Sigmoid colon (tissue), 7 donors: Measurements from ENCODE around the gene NUP62. TPM values are rescaled to one million over a fixed set of nuclear protein-coding genes. Genes with fewer than 3 reads are reported as not detected.

Experiments
- DNase-seq: peaks from one replicate; pipeline ENCODE4 v3.0.0-alpha.2; 2019
- H3K27ac ChIP-seq, 4 donors: fragments of 200-600 bp; sonication (generic); one replicate each; pipeline ENCODE4 v1.5.1; 2016 to 2019; ENCODE audit warnings: mild to moderate bottlenecking in 1 of 4
- H3K27me3 ChIP-seq, 3 donors: fragments of 200-600 bp; sonication (generic); one replicate each; pipeline ENCODE4 v1.5.1; 2019; ENCODE audit warnings: mild to moderate bottlenecking in 1 of 3
- H3K36me3 ChIP-seq, 4 donors: fragments of 200-600 bp; sonication (generic); one replicate each; pipeline ENCODE4 v1.5.1; 2016 to 2019
- H3K4me1 ChIP-seq, 4 donors: fragments of 200-600 bp; sonication (generic); one replicate each; pipeline ENCODE4 v1.5.1; 2017 to 2019
- H3K4me3 ChIP-seq, 4 donors: fragments of 200-600 bp; sonication (generic); one replicate each; pipeline ENCODE4 v1.5.1; 2017 to 2019; ENCODE audit warnings: mild to moderate bottlenecking in 2 of 4, moderate library complexity in 1 of 4
- H3K9me3 ChIP-seq, 4 donors: fragments of 200-600 bp in 3 of 4; sonication (generic) in 3 of 4; one replicate each; pipeline versions ENCODE4 v1.5.1 to v1.6.1; 2013 to 2019
- EP300 ChIP-seq, 4 donors: sonication (generic); formaldehyde crosslinking; IDR thresholded peaks; one replicate each; pipeline ENCODE4 v1.6.1; 2017; ENCODE audit warnings: antibody characterized with exemption in 4 of 4
- POLR2A ChIP-seq, 2 donors: fragments of 450-650 bp; IDR thresholded peaks; one replicate each; pipeline ENCODE4 v1.6.1; 2016; ENCODE audit warnings: antibody characterized with exemption in 2 of 2, mild to moderate bottlenecking in 2 of 2, moderate library complexity in 2 of 2
- POLR2AphosphoS5 ChIP-seq, 4 donors: sonication (generic); formaldehyde crosslinking; IDR thresholded peaks; one replicate each; pipeline ENCODE4 v1.6.1; 2017; ENCODE audit warnings: antibody characterized with exemption in 4 of 4
- WGBS, 2 donors: extraction: QIAGEN DNeasy Blood & Tissue Kit; methylation state at CpG; one replicate each; pipeline ENCODE4 v1.1.7; 2013; 5-methylcytosine and 5-hydroxymethylcytosine counted together
- intact Hi-C: fragments of 100-400 bp; cut with DNase I; formaldehyde crosslinking; loops from one replicate; pipeline ENCODE4 v1.15.1; 2023
- polyA plus RNA-seq, 3 donors: library from polyadenylated mRNA; stranded (reverse); fragments of 200-250 nt; gene quantifications; one replicate each; pipeline ENCODE4 v1.2.3, GENCODE V29; 2013
- total RNA-seq, 4 donors: library from RNA; depleted of rRNA; stranded (reverse); fragments of >200 nt; gene quantifications; one replicate each; pipeline ENCODE4 v1.1.0, GENCODE V29; 2016
- TF ChIP-seq, protein P1 (sequence below), 4 experiments: fragments of 450-650 bp in 3 of 4; fragments of 200-600 bp in 1 of 4; IDR thresholded peaks; one replicate each; pipeline ENCODE4 v1.5.1; 2016 to 2019; ENCODE audit warnings: antibody characterized with exemption in 4 of 4, mild to moderate bottlenecking in 3 of 4, moderate library complexity in 2 of 4
- donor health status: healthy with polysubstance abuse.
- donor health status: Bipolar disorder and iron deficiency.
- donor health status: healthy.

NUP62 gene
- total and polyA plus RNA-seq, 7 donors = 10.2 to 42.6 (median 25.7) TPM

GRCh38 chr19:49936549-49936948, 7.2 kb upstream of the NUP62 start:
- 54 to 81% methylated on average over 5 of the region's 5 CpGs for WGBS, 2 donors
- no peak for DNase-seq
- Histone ChIP-seq H3K27me3 (no peaks in the 10 kb centered on the region), H3K27ac (no peak overlapping the region), H3K36me3 (no peaks in the 10 kb centered on the region), H3K9me3 (no peaks in the 10 kb centered on the region), H3K4me1 (peaks cover 0 to 8% (median 7%) of the 10 kb centered on the region in 4 donors), H3K4me3 (no peak overlapping the region)
- intact Hi-C loops = no loop called here
- TF ChIP-seq POLR2A (IDR thresholded peaks at IDR 0.05) (no peak), EP300 (IDR thresholded peaks at IDR 0.05) (no peak), POLR2AphosphoS5 (IDR thresholded peaks at IDR 0.05) (no peak)
- TF ChIP-seq, protein P1, sequence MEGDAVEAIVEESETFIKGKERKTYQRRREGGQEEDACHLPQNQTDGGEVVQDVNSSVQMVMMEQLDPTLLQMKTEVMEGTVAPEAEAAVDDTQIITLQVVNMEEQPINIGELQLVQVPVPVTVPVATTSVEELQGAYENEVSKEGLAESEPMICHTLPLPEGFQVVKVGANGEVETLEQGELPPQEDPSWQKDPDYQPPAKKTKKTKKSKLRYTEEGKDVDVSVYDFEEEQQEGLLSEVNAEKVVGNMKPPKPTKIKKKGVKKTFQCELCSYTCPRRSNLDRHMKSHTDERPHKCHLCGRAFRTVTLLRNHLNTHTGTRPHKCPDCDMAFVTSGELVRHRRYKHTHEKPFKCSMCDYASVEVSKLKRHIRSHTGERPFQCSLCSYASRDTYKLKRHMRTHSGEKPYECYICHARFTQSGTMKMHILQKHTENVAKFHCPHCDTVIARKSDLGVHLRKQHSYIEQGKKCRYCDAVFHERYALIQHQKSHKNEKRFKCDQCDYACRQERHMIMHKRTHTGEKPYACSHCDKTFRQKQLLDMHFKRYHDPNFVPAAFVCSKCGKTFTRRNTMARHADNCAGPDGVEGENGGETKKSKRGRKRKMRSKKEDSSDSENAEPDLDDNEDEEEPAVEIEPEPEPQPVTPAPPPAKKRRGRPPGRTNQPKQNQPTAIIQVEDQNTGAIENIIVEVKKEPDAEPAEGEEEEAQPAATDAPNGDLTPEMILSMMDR (IDR thresholded peaks at IDR 0.05) = no peak

DNA sequence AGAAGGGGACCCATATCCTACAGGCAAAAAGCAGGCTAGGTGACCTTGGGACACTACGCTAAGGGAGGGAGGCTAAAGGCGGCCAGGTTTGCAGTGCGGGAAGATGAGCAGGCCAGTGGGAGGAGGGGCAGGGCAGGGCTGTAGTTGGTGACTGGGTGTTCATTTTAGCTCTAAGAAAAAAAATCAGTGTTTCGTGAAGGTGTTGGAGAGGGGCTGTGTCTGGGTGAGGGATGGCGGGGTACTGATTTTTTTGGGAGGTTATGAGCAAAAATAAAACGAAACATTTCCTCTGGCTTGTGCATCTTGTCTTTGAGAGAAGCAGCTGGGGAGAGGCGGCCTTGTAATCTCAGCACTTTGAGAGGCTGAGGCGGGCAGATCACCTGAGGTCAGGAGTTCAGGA, 4.3 kb upstream of the NUP62 start:
- Histone ChIP-seq H3K27ac (no peak overlapping the region), H3K27me3 (no peaks in the 10 kb centered on the region), H3K4me3 (no peak overlapping the region), H3K9me3 (no peaks in the 10 kb centered on the region), H3K36me3 (no peaks in the 10 kb centered on the region), H3K4me1 (peaks cover 0 to 15% (median 10%) of the 10 kb centered on the region in 4 donors)
- 90% methylated on average over 8 of the region's 8 CpGs for WGBS, 2 donors
- DNase-seq = no peak
- intact Hi-C loops = no loop called here
- TF ChIP-seq EP300 (IDR thresholded peaks at IDR 0.05) (no peak), POLR2AphosphoS5 (IDR thresholded peaks at IDR 0.05) (no peak), POLR2A (IDR thresholded peaks at IDR 0.05) (no peak)
- TF ChIP-seq, protein P1 (IDR thresholded peaks at IDR 0.05) = no peak

DNA sequence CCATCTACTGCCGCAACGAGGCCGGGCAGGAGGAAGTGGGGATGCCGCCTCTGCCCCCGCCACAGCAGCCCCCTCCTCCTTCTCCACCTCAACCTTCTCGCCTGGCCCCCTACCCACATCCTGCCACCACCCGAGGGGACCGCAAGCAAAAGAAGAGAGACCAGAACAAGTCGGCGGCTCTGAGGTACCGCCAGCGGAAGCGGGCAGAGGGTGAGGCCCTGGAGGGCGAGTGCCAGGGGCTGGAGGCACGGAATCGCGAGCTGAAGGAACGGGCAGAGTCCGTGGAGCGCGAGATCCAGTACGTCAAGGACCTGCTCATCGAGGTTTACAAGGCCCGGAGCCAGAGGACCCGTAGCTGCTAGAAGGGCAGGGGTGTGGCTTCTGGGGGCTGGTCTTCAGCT, 3.4 kb upstream of the NUP62 start:
- 81 to 93% methylated on average over 25 of the region's 25 CpGs for WGBS, 2 donors
- H3K27ac ChIP-seq = no peak overlapping the region
- no peaks in the 10 kb centered on the region for H3K9me3 ChIP-seq
- peaks cover 0 to 20% (median 15%) of the 10 kb centered on the region in 4 donors for H3K4me1 ChIP-seq
- H3K4me3 ChIP-seq = no peak overlapping the region
- TF ChIP-seq POLR2AphosphoS5 (IDR thresholded peaks at IDR 0.05) = no peak
- no peaks in the 10 kb centered on the region for H3K36me3 ChIP-seq
- H3K27me3 ChIP-seq = no peaks in the 10 kb centered on the region
- DNase-seq = no peak
- intact Hi-C loops = no loop called here

GRCh38 chr19:49932041-49932451, 2.7 kb upstream of the NUP62 start:
- Histone ChIP-seq H3K9me3 (no peaks in the 10 kb centered on the region), H3K27me3 (no peaks in the 10 kb centered on the region), H3K36me3 (peaks cover 0 to 7% (median 0%) of the 10 kb centered on the region in 4 donors), H3K4me3 (no peak overlapping the region), H3K27ac (no peak overlapping the region), H3K4me1 (peaks cover 0 to 23% (median 18%) of the 10 kb centered on the region in 4 donors)
- DNase-seq = no peak
- TF ChIP-seq, protein P1 (IDR thresholded peaks at IDR 0.05) = no peak
- TF ChIP-seq EP300 (IDR thresholded peaks at IDR 0.05) (no peak), POLR2A (IDR thresholded peaks at IDR 0.05) (no peak), POLR2AphosphoS5 (IDR thresholded peaks at IDR 0.05) (no peak)
- intact Hi-C loops = no loop called here
- 93 to 95% methylated on average over 5 of the region's 5 CpGs for WGBS, 2 donors

GRCh38 chr19:49931293-49932040, 2.2 kb upstream of the NUP62 start:
- H3K4me1 ChIP-seq = peaks cover 0 to 27% (median 21%) of the 10 kb centered on the region in 4 donors
- TF ChIP-seq EP300 (IDR thresholded peaks at IDR 0.05) = no peak
- no peak for TF ChIP-seq POLR2A (IDR thresholded peaks at IDR 0.05)
- no peak for TF ChIP-seq POLR2AphosphoS5 (IDR thresholded peaks at IDR 0.05)
- TF ChIP-seq, protein P1 (IDR thresholded peaks at IDR 0.05) = no peak
- peaks cover 0 to 10% (median under 1%) of the 10 kb centered on the region in 4 donors for H3K36me3 ChIP-seq

More at GRCh38 chr19:49931293-49932040, 2.2 kb upstream of the NUP62 start:
- H3K27me3 ChIP-seq = no peaks in the 10 kb centered on the region
- no peak overlapping the region for H3K27ac ChIP-seq
- H3K9me3 ChIP-seq = no peaks in the 10 kb centered on the region
- intact Hi-C loops = no loop called here
- 95% methylated on average over 7 of the region's 7 CpGs for WGBS, 2 donors
- no peak overlapping the region for H3K4me3 ChIP-seq
- no peak for DNase-seq
